ENCODE measurements around the gene PIAS3. TPM values are rescaled to one million over a fixed set of nuclear protein-coding genes. Genes with fewer than 3 reads are reported as not detected.

PIAS3 gene
- total RNA-seq, 4 donors from 2014 or later, result 11.9 to 25.3 (median 22.9) TPM

- no peak overlapping the region for H3K27ac ChIP-seq (replicated peaks in 1 of 4)
- H3K4me1 ChIP-seq, result peaks cover 10 to 22% (median 18%) of the 10 kb centered on the region in 4 donors
- no peak overlapping the region for H3K4me3 ChIP-seq
- WGBS, result 81% methylated on average over 3 of the region's 3 CpGs
- H3K9me3 ChIP-seq, result no peaks in the 10 kb centered on the region
- no peak for TF ChIP-seq EP300 (IDR thresholded peaks at IDR 0.05)
- no peak for TF ChIP-seq POLR2AphosphoS5 (IDR thresholded peaks at IDR 0.05)
- TF ChIP-seq CTCF (IDR thresholded peaks at IDR 0.05), result no peak
- no peak for TF ChIP-seq POLR2A (IDR thresholded peaks at IDR 0.05; ENCODE audit: low read depth)
- DNase-seq (ENCODE audit: extremely low spot score), result no peak
- no peaks in the 10 kb centered on the region for H3K27me3 ChIP-seq
- intact Hi-C loops (cut with DNase I), result loop anchor here (5.0 kb wide), 1 partner anchor 64 kb away; the partner anchor contains the start of gene ITGA10
- H3K36me3 ChIP-seq, result peaks cover 42 to 60% (median 56%) of the 10 kb centered on the region in 4 donors
Observed at GRCh38 chr1:145847827-145848226, 11.1 kb downstream of the PIAS3 start.

DNA sequence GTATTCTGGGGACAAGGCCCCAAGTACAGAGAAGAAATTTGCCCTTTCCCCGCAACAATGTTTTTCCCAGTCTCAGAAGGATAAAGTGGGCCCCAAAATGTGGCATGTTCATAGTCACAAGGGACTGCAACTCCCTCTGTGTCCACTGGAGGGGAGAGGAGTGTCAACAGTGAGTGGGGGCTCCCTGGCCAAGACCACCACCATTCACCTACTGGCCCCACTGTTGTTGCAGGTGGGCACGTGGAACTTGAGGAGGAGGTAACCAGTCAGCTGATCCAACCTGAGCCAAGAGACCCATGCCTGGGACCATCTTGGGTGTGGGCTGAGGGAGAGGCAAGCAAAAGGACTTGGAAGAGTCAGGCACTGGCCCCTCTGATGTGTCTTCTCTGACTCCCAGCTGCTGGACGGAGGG, 12.7 kb downstream of the PIAS3 start:
- peaks cover 45 to 60% (median 56%) of the 10 kb centered on the region in 4 donors for H3K36me3 ChIP-seq
- no peaks in the 10 kb centered on the region for H3K27me3 ChIP-seq
- intact Hi-C loops (cut with DNase I), result loop anchor here (5.0 kb wide), 1 partner anchor 66 kb away; the partner anchor contains the start of gene ITGA10
- H3K4me1 ChIP-seq, result peaks cover 10 to 22% (median 18%) of the 10 kb centered on the region in 4 donors
- H3K9me3 ChIP-seq, result no peaks in the 10 kb centered on the region
- WGBS, result 75% methylated on average over 2 of the region's 3 CpGs
- DNase-seq (ENCODE audit: extremely low spot score), result no peak
- H3K27ac ChIP-seq (replicated peaks in 1 of 4), result peak overlapping the region; percentile 69 to 80 (median 76)
- TF ChIP-seq POLR2AphosphoS5 (IDR thresholded peaks at IDR 0.05) (peak in 1 of 2 donors; percentile 4), EP300 (IDR thresholded peaks at IDR 0.05) (no peak), CTCF (IDR thresholded peaks at IDR 0.05) (peak; percentile 16 to 66 (median 36)), POLR2A (IDR thresholded peaks at IDR 0.05; ENCODE audit: low read depth) (no peak)
- H3K4me3 ChIP-seq, result peak overlapping the region; percentile 57 to 62 (median 58)

- intact Hi-C loops (cut with DNase I), result loop anchor here (1.0 to 5.0 kb wide), 2 partner anchors 67 to 167 kb away; partner anchors contain the start of gene ITGA10
- H3K9me3 ChIP-seq, result no peaks in the 10 kb centered on the region
- TF ChIP-seq EP300 (IDR thresholded peaks at IDR 0.05) (no peak), CTCF (IDR thresholded peaks at IDR 0.05) (peak; percentile 88 to 96 (median 91)), POLR2A (IDR thresholded peaks at IDR 0.05; ENCODE audit: low read depth) (no peak), POLR2AphosphoS5 (IDR thresholded peaks at IDR 0.05) (peak; percentile 57 to 63)
- 3% methylated on average over 14 of the region's 50 CpGs for WGBS
- H3K4me3 ChIP-seq, result peak within 1 kb of the TSS; percentile 57 to 62 (median 58)
- DNase-seq (ENCODE audit: extremely low spot score), result no peak
- peak within 1 kb of the TSS; percentile 69 to 80 (median 76) for H3K27ac ChIP-seq (replicated peaks in 1 of 4)
- peaks cover 45 to 60% (median 56%) of the 10 kb centered on the region in 4 donors for H3K36me3 ChIP-seq
- H3K4me1 ChIP-seq, result peaks cover 10 to 22% (median 18%) of the 10 kb centered on the region in 4 donors
- H3K27me3 ChIP-seq, result no peaks in the 10 kb centered on the region
Observed at GRCh38 chr1:145845514-145846161, 13.2 kb downstream of the PIAS3 start, which contains the start of gene NUDT17. Gene NUDT17, plus strand, starts transcription at chr1:145845630. Its CDS starts 11 bp downstream, at chr1:145845641.

GRCh38 chr1:145845144-145845513, 13.8 kb downstream of the PIAS3 start:
- 19% methylated on average over 4 of the region's 4 CpGs for WGBS
- H3K9me3 ChIP-seq, result no peaks in the 10 kb centered on the region

More at GRCh38 chr1:145845144-145845513, 13.8 kb downstream of the PIAS3 start:
- H3K4me1 ChIP-seq, result peaks cover 10 to 22% (median 18%) of the 10 kb centered on the region in 4 donors
- intact Hi-C loops (cut with DNase I), result loop anchor here (1.0 to 5.0 kb wide), 2 partner anchors 67 to 167 kb away; partner anchors contain the start of gene ITGA10
- H3K4me3 ChIP-seq, result peak overlapping the region; percentile 57 to 62 (median 58)
- TF ChIP-seq POLR2AphosphoS5 (IDR thresholded peaks at IDR 0.05) (no peak), CTCF (IDR thresholded peaks at IDR 0.05) (no peak), EP300 (IDR thresholded peaks at IDR 0.05) (no peak), POLR2A (IDR thresholded peaks at IDR 0.05; ENCODE audit: low read depth) (no peak)
- peak overlapping the region; percentile 69 to 80 (median 76) for H3K27ac ChIP-seq (replicated peaks in 1 of 4)
- no peak for DNase-seq (ENCODE audit: extremely low spot score)
- H3K27me3 ChIP-seq, result no peaks in the 10 kb centered on the region
- H3K36me3 ChIP-seq, result peaks cover 45 to 60% (median 56%) of the 10 kb centered on the region in 4 donors
